Activated gamma-delta T cell treated with anti-CD3 and anti-CD28 coated beads, Interleukin-2, amount 50 U/mL, for 16 hours (primary cell): Measurements from ENCODE around the gene ENOSF1.

ENCODE experiments used
- DNase-seq: peaks from one replicate; pipeline ENCODE4 v3.0.0-alpha.2; 2020; ENCODE audit warnings: low read depth

The ENOSF1 gene

DNA sequence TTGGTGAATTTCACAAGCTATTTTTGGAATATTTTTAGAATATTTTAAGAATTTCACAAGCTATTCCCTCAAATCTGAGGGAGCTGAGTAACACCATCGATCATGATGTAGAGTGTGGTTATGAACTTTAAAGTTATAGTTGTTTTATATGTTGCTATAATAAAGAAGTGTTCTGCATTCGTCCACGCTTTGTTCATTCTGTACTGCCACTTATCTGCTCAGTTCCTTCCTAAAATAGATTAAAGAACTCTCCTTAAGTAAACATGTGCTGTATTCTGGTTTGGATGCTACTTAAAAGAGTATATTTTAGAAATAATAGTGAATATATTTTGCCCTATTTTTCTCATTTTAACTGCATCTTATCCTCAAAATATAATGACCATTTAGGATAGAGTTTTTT is 39.1 kb downstream of the ENOSF1 start:
- no peak for DNase-seq

DNA sequence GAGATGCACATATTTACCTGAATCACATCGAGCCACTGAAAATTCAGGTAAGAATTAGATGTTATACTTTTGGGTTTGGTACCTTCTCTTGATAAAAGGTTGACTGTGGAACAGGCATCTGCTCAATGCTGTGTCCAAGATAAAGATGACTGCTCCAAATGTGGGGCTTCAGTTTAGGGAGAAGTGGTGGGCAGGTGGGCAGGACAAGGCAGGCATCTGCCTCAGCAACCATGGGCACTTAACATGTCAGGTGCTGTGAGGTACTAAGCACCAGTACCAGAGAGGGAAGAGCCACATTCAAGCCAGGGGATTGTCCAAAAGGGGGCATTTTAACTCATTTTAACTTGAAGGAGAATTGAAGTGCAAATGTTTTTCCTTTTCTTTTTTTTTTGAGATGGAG is 41.0 kb downstream of the ENOSF1 start:
- no peak for DNase-seq

DNA sequence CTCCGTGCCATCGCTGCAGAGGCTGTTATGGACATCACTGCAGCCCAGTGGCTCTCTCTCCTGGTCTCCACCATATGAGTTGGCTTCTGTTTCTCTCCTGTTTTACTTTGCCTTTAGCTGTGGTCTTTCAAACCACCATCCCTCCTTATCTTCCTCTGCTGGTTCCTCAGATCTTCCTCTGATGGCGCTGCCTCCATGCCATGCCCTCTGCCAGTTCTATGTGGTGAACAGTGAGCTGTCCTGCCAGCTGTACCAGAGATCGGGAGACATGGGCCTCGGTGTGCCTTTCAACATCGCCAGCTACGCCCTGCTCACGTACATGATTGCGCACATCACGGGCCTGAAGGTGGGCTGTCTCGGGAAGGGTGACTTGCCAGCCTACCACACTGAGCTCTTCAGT is 41.9 kb downstream of the ENOSF1 start:
- no peak for DNase-seq

DNA sequence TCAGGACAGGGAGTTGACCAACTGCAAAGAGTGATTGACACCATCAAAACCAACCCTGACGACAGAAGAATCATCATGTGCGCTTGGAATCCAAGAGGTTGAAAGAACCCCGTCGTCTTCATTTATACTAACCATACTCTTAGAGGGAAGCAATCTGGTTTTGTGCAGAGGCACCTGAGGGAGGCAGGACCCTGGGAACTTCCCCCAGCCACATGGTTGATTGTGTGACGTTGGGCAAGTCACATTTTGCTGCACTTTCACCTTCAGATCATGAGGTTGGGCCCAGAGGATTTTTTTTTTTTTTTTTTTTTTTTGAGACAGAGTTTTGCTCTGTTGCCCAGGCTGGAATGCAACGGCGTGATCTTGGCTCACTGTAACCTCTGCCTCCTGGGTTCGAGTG is 43.4 kb downstream of the ENOSF1 start:
- no peak for DNase-seq

DNA sequence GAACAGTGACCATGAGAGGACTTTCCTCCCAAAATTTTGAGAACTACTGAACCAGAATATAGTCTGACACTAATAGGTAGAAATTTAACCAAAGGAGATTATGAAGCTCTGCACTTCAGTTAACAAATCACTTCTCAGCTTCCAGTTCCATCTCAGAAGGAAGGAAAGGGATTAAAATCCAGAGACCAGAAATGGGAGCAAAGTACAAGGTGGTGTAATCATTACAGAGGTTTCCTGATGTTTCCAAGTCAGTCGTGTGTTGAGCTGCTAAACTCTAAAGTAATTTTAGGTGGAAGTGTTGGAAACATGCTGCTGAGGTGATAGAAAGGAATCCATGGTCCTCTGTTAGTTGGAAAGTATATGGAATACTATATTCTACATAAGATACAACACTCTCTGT is 44.2 kb downstream of the ENOSF1 start:
- DNase-seq, result no peak

DNA sequence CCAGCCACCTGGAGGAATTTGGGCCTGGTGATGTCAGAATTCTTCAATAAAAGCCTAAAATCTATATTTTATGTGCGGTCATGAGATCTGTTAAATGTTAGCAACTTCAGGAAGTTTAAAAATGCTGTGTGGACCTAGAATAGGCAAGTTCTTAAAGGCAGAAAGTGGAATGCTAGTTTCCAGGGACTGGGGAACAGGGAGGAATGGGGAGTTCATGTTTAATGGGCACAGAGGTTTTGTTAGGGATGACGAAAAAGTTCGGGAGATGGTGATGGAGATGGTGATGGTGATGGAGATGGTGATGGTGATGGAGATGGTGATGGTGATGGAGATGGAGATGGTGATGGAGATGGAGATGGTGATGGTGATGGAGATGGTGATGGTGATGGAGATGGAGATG is 45.8 kb downstream of the ENOSF1 start:
- DNase-seq, result no peak

DNA sequence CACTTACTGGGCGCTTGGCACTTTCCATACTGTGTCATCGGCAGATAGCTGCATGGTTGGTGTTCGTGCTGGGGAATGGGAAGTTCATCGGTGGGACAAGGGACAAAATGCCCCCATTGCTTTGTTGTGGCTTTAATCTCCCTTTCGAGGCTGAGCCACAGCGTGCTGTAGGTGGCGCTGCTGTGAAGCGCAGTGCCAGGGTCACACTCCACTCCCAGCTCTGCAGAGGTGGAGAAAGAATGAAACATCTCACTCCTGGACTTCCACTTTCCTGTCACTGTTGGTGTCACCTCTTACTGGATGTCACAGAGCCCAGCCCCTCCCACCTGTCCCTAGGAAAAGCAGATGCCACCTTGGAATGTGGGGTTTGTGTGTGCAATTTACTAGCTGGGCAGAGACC is 46.3 kb downstream of the ENOSF1 start:
- no peak for DNase-seq

DNA sequence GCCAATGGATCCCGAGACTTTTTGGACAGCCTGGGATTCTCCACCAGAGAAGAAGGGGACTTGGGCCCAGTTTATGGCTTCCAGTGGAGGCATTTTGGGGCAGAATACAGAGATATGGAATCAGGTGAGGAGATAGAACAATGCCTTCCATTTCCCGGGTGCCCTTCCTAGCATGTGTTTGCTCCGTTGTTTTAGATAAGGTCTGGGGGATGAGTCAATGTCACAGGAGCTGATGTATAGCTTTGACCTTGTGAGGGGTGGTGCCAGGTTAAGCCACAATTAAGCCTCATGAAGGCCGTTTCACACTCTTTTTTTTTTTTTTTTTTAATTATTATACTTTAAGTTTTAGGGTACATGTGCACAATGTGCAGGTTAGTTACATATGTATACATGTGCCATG is 50.2 kb downstream of the ENOSF1 start:
- no peak for DNase-seq

DNA sequence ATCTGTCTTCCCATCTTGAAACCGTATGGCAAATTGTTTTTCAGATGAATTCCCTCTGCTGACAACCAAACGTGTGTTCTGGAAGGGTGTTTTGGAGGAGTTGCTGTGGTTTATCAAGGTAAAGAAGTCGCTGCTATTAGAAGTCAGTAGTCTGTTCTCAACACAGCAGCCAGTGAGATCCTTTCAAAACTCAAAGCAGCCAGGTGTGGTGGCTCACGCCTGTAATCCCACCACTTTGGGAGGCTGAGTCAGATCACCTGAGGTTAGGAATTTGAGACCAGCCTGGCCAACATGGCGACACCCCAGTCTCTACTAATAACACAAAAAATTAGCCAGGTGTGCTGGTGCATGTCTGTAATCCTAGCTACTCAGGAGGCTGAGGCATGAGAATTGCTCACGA is 52.8 kb downstream of the ENOSF1 start:
- DNase-seq, result no peak

DNA sequence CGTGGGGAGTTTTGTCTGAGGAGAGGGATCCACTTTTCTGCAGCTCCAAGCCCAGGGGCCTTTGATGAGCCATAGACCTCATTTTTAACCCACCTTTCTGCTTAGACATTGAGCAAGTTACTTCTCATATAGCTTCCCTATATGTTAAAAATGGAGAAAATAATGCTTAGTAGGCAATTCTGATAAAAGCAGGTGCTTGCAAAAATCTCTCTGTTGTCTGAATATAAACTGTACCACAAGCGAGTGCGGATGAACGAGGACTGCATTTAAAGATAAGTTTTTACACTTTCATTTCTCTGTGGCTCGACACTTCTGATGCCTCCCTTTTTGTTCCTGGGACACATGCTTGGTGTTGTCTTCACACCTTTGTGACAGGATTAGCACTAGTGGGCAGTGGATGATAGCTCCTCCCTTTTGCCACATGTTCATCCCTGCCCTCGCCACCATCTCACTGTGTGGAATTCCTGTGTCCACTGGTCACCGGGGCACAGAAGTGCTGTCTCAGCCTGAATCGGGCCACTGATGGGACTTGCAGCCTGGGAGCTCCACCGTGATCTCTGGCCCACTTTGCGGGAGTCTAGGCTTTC is 53.4 kb downstream of the ENOSF1 start:
- no peak for DNase-seq

DNA sequence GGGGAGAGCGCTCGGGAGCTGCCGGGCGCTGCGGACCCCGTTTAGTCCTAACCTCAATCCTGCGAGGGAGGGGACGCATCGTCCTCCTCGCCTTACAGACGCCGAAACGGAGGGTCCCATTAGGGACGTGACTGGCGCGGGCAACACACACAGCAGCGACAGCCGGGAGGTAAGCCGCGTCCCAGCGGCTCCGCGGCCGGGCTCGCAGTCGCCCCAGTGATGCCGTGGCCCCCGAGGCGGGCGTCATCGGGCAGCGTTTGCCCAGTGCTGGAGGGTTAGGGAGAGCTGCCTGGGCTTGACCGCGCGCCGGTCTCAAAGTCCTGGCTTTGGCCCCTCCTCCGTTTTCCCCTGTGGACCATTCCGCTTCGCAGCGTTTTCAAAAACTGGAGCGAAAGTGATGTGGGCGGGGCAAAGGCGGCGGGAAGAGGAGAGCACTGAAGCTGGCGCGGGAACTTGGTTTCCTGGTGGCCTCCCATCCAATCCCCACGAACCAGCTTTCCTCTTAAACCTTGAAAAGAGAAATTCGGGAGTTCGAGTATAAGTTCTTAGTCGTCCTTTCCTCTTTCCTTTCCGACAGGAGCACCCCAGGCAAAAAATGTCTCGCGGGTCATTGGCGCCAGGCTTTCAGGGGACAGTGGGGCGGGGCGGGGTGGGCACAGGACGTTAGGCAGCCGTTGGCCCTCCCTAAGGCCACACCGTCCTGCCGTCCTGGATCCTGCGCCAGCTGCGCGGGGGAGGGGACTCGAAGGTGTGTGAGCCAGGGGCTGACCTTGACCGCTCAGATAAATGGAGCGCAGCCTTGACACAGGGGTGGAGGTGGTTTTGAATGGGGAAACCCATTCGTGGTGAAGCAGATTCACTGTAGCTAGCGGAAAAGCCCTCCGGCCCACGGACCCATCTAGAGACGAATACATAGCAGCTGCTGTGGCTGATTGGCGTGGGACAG is 54.2 kb downstream of the ENOSF1 start:
- peak; percentile 20 for DNase-seq

DNA sequence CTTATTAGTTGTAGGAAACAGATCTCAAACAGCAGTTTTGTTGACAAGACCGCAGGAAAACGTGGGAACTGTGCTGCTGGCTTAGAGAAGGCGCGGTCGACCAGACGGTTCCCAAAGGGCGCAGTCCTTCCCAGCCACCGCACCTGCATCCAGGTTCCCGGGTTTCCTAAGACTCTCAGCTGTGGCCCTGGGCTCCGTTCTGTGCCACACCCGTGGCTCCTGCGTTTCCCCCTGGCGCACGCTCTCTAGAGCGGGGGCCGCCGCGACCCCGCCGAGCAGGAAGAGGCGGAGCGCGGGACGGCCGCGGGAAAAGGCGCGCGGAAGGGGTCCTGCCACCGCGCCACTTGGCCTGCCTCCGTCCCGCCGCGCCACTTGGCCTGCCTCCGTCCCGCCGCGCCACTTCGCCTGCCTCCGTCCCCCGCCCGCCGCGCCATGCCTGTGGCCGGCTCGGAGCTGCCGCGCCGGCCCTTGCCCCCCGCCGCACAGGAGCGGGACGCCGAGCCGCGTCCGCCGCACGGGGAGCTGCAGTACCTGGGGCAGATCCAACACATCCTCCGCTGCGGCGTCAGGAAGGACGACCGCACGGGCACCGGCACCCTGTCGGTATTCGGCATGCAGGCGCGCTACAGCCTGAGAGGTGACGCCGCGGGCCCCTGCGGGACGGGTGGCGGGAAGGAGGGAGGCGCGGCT is 55.0 kb downstream of the ENOSF1 start, which contains the start of gene TYMS:
Gene TYMS (plus strand): TSS at position 343 of the 690 bp plus-strand sequence. CDS start 90 bp downstream, at position 433.
- DNase-seq, result no peak

DNA sequence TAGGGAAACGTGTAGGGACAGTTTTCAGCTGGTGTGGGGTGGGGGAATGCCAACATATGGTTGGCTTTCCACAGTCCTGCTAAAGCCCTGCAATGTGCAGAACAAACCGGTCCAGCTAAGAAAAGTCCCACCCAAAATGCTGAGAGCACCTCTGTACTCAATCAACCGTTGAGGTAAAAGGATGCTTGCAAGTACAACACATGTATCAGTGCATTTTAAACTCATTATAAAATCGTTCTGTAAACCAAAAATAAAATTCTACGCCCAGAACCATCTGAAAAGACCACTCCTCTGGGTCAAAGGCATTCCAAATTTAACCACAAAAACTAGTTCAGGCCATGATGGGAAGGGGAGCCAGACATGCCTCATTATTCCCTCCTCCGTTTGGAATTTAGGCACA is 57.0 kb downstream of the ENOSF1 start:
- no peak for DNase-seq

DNA sequence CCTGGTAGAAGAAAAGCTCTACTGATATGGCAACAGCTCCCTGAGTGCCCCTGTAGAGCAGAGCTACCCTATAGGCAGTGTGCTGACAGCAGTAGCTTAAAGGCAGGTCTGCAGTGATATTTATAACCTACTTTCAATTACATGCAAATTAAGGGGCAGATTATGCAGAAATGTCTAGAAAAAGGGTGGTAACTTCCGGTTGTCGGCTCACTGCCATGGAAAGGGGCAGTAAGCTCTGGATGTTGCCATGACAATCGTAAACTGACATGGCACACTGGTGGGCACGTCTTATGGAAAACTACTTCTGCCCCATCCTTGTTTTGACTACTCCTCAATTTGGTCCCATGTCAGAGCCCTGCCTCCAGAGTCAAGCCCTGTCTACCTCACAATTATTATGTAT is 57.8 kb downstream of the ENOSF1 start:
- DNase-seq, result no peak

DNA sequence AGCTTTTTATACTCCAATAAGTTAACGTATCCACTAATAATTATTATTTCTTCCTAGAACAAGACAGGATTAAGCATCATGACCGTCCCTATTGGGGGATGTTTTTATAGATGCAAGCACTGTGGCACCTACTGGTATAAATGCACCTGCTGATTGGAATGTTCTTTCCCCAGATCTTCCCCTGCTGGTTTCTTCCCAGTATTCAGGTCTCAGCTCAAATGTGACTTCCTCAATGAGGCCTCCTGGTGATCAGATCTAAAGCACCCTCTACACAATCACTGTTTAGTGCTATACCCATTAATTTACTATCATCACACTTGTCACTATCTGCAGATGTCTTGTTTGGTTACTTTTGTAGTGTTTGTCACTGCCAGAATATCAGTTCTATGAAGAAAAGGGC is 58.9 kb downstream of the ENOSF1 start:
- DNase-seq, result no peak

DNA sequence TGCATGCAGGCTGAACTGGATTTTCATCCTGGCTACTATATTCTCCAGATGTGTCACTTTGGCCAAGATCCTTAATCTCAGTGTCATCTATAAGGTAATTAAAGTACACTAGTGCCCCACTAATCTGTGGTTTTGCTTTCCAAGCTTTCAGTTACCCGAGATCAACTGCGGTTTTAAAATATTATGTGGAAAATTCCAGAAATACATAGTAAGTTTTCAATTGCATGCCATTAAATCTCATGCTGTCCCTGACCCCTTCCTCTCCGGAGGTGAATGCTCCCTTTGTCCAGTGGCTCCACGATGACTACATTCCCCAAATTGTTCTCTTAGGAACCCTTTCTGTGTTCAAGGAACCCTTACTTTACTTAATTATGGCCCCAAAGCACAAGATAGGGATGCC is 60.3 kb downstream of the ENOSF1 start:
- DNase-seq, result no peak

DNA sequence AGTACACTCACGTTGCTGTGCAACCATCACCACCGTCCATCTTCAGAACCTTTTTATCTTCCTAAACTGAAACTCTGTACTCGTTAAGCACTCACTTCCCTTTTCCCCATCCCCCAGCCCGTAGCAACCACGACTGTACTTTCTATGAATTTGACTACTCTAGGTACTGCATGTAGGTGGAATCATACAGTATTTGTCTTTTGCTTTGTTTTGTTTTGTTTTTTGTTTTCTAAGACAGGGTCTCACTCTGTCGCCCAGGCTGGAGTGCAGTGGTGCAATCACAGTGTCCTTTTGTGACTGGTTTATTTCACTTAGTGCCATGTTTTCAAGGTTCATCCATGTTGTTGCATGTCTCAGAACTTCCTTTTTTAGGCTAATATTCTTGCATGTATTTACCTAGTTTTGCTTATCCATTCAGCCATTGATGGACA is 62.0 kb downstream of the ENOSF1 start:
- DNase-seq, result no peak

DNA sequence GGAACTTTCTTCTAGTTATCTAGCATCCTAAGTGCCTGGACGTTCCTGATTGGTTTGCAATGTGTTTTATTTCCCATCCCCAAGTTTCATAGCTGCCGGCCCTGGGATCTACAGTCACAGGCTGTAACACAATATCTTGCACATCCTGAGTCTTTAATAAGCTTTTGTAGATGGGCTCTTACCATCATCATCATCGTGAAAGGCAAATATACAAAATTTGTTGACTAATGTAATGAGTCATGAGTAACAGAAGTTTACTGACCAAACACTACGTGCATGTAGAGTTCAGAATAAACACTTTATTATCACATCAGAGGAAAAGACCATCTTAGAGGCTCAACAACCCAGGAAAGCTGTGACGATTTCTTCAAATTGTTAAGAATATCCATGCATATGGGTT is 63.1 kb downstream of the ENOSF1 start:
- DNase-seq, result no peak

DNA sequence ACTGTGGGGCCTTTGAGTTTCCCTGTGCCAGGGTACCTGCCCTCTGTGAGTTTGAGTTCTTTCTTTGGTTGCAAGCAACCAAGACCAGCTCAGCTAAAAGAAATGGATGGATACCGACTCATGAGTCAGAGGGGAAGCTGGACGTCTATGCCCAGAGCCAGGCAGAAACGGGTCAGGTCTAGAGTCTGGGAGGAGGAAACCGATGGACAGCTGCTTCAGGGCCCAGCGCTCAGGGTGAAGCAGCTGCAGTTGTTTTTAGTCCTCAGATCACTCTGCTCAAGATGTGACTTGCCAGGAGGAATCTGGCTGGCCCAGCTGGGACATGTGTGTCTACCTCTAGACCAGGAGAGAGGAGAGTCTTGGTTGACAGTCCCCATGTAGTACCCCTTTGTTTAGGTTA is 65.1 kb downstream of the ENOSF1 start:
- DNase-seq, result no peak

DNA sequence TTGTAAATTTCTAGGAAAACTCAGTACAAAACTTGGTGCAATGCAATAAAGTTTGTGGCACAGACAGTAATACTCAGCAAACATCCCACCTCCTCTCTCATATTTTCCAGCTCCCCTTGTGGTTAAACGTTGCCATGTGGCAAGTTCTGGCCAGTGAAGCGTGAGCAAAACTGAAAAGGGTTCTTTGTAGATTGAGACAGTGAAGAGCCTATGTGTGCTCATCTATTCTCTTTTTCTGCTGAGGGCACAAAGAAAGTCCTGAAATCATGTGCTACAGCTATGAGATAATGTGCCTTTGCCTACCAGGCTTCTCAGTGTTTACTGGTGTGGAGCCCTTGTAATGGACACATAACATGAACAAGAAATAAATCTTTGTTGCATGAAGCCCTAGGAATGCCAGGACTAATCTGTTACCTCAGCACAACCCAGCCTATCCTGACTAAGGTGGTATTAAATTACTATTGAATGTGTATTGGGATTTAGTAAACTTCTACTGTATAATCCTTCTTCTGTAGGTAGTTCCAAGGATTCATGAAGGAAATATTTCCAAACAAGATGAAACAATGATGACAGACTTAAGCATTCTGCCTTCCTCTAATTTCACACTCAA is 67.9 kb downstream of the ENOSF1 start:
- no peak for DNase-seq

DNA sequence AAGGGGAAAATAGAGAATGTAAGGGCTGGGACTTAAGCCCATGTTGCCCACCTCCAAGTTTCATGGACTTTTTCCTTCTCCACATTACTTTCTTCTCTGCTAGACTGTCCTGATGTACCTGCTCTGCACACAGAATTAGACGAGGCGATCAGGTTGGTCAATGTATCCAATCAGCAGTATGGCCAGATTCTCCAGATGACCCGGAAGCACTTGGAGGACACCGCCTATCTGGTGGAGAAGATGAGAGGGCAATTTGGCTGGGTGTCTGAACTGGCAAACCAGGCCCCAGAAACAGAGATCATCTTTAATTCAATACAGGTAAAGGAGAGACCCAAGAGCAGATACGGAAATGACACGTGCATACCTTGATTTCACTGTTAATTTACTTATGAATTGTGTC is 71.2 kb downstream of the ENOSF1 start:
- no peak for DNase-seq

DNA sequence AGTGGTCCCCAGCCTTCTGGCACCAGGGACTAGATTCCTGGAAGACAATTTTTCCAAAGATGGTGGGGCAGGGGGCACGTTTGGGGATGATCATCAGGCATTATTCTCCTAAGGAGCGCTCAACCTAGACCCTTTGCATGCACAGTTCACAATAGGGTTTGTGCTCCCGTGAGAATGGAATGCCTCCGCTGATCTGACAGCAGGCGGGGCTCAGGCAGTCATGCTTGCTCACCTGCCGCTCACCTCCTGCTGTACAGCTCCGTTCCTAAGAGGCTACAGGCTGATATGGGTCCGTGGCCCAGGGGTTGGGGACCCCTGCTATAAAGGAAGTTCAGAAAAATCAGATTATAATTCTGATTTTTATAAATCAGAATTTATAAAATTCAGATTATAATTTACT is 77.3 kb downstream of the ENOSF1 start:
- DNase-seq, result no peak
